ENCODE data around the gene TMPRSS5. TPM values are rescaled to one million over a fixed set of nuclear protein-coding genes. Genes with fewer than 3 reads are reported as not detected.
"Not testable (repeated sequence)": the region's sequence is repeated elsewhere in the genome, so short reads cannot be mapped to it uniquely, and the experiment has no call there.

The TMPRSS5 gene
- total RNA-seq, 1 experiment from 2014 or later, result 0.15 TPM

DNA sequence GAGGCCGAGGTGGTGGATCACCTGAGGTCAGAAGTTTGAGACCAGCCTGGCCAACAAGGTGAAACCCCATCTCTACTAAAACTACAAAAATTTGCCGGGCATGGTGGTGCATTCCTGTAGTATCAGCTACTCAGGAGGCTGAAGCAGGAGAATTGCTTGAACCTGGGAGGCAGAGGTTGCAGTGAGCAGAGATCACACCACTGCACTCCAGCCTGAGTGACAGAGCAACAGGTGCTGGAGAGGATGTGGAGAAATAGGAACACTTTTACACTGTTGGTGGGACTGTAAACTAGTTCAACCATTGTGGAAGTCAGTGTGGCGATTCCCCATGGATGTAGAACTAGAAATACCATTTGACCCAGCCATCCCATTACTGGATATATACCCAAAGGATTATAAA is 34.2 kb downstream of the TMPRSS5 start:
- DNase-seq (ENCODE audit: extremely low read depth, low read depth), result not testable (repeated sequence)

DNA sequence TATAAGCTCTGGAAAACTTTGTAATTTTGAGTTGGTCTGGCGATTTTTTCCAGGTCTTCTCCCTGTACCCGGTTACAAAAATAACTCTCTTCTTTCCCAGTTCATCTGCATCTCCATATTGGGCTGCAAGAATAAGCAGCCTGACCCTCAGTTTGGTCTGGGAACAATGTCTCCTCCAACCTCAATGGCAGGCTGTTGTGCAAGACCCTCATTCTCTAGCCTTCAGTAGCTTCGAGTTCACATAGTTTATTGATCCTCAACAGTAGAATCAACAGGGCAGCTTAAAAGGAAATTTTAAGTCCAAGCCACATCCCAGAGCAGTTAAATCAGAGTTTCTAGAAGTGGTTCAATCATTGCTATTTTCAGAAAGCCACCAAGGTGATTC is 35.3 kb downstream of the TMPRSS5 start:
- no peak for DNase-seq (ENCODE audit: extremely low read depth, low read depth)

DNA sequence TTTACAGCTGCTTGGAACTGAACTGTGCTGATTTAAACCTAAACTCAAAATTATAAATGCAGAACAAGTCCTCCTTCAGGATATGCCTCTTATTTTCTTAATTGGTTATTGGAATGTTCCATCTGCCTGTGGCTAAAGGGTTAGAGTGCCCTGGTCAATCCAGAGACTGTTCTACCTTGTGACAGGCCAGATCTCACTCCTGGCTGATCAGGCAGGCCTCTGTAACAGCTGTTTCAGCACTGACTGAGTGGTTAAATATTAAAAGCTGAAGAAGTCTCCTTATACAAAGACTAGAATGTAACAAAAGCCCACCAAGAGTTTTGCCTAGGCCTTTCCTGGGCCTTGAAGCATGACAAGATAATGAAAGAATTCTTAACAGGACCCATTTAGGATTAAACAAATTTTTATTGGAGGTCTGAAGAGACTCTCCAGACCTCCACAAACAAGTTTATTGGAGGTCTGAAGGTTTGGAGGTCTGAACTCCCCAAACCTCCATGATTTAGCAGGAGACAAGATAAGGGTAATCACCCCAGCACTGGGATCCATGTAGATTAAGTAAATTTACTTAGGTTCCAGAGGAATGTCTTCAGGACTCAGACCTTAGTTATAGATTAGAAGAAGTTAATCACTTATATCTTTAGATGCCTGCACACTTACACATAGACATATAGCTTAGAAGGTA is 35.8 kb downstream of the TMPRSS5 start:
- no peak for DNase-seq (ENCODE audit: extremely low read depth, low read depth)

DNA sequence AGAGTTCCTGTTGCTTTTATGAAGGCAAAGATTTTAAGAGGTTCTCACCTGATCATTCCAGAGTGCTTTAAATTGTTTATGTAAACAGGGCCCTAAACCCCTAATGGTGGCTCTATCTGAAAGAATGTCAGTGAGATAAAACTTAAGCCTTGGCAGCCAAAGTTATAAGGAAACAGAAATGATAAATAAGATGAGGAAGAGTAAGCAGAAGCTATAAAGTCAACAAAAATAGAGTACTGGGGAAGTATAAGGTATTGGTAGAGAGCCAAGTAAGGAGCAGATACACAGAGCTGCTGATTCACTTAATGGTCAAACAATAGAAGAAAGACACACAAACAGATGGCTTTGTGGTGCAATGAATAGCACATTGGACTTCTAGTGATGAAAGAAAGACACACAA is 37.9 kb downstream of the TMPRSS5 start:
- DNase-seq (ENCODE audit: extremely low read depth, low read depth), result no peak

DNA sequence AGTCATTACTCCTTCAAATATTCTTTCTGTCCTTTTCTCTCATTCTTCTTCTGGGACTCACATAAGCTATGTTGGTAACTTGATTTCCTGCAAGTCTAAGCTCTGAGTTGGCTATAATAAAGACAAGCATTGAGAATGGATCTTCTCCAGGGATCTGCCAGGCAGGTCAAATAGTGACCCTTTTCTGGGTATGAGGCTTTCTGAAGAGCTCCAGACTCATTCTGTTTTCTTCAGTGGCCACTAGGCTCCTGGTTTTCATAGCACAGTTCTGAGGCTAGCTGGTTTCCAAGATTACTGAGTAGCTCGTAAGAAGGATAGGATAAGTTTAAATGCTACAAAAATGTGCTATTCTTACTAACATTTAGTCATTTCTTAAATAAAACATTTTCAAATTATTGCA is 38.3 kb downstream of the TMPRSS5 start:
- no peak for DNase-seq (ENCODE audit: extremely low read depth, low read depth)

DNA sequence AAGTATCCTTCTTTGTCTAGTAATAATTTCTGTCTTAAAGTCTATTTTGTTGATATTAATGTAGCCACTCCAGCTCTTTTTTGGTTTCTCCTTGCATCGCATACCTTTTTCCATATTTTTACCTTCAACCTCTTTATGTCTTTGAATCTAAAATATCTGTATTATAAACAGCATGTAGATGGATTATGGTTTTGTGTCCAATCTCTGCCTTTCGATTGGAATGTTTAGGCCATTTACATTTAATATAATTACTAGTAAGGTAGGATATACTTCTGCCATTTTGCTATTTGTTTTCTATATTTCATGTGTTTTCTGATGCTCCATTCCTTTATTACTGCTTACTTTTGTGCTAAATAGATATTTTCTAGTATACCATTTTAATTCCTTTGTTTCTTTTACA is 39.5 kb downstream of the TMPRSS5 start:
- no peak for DNase-seq (ENCODE audit: extremely low read depth, low read depth)

DNA sequence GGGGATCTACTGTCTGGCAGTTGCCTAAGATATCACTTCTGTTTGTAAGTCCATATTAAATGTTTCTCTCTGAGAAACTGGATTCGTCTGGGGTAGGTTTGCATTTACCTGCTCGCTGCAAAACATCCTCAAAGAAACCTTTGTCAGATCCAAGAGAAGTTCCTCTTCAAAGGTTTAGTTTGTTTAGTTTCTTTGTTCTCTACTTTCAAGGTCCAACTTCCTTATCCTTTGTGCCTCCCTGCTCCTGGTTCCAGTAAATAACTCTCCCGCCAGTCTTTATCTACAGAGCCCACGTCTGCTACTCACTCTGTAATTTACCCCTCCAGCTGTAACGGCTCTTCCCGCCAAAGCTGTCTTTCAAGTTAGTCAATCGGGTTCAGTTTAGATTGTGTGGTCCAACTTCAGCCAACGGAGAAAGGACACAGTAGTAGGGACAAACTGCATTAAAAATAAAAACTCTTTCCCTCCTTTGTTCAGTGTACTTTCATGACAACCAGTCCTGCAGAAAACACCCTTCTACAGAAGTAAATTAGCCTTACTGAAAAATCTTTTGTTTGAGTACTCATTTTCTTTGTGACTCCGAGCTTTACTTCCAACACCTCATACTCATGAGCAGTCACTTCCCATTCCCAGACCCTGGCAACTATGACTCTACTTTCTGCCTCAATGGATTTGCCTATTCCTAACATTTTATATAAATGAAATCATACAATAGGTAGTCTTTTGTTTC is 41.0 kb downstream of the TMPRSS5 start:
- no peak for DNase-seq (ENCODE audit: extremely low read depth, low read depth)

DNA sequence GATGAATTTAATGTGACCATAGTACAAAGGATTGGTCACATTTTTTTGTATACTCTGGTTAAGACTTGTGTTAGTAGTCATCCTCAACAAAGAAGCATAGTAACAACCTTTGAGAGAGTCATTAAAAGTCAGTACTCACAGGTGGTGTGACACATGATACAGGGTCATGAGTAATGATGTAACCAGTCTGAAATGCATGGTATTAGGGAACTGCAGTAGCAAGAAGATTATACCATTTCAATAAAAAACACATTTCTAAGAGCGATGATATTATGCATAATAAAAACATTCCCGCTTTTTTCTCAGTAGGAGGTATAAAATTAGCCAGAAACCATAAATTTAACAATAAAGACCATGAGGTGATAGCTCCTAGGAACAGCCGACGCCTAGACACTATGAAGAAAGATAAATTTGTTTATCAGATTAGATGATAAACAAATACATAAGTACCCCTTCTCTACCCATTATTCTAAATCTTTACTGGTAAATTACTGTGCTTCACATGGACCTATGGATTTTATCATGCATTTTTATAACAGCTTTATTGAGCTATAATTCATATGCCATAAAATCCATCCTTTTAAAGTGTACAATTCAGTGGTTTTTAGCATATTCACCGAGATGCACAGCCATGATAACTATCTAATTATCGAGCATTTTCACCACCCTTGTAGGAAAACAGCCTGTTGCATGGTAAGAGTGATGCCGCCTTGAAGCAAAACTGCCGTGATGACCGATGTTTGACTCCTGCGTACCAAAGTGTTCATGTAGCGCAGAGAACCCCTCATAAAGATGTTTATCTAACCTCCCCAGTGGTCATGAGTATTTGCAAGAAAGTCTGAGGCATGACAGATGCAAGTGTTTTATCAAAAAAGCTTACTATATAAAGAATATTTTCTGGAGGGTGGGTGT is 41.8 kb downstream of the TMPRSS5 start:
- DNase-seq (ENCODE audit: extremely low read depth, low read depth), result no peak

DNA sequence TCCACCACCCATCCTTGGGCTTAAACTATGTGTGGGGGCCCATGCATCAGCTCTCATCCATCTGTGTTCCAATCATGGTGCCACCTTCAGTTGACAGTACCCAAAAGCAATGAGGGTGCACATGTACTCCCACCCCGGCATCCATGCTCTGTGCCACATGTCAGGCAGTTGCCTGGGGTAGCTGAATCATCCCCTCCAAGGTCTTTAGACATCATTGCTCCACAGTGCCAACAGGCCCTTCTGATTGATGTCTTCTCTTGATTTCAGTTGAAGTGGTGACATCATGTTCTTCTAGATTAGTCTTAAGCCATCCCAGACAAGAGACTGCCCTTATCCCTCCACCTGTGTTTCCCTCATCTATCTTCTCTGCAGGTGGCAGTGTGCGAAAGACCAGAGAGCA is 42.5 kb downstream of the TMPRSS5 start:
- DNase-seq (ENCODE audit: extremely low read depth, low read depth), result no peak

DNA sequence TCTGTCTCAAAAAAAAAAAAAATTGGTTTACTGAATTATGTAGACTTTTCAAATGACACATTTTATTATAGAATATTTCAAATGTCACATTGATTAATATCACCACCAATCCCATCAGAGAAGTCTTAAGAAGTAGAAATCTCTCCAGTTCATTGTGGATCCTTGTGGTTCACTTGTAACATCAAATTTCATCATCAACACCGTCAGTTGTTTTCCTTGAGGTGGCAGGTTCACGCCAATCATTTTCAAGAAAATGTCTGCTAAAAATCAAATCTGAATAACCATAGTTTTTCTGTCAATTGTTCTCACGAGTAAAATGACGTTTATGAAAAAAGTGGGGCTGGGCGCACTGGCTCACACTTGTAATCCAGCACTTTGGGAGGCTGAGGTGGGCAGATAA is 50.3 kb downstream of the TMPRSS5 start:
- no peak for DNase-seq (ENCODE audit: extremely low read depth, low read depth)

DNA sequence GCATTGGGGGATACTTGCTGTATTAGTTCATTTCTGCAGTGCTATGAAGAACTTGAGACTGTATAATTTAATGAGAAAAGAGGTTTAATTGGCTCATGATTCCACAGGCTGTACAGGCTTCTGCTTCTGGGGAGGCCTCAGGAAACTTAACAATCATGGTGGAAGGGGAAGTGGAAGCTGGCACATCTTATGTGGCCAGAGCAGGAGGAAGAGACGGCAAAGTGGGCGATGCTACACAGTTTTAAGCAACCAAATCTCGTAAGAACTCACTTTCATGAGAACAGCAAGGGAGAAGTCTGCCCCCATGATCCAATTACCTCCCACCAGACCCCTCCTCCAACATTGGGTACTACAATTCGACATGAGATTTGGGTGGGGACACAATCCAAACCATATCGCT is 55.1 kb downstream of the TMPRSS5 start:
- no peak for DNase-seq (ENCODE audit: extremely low read depth, low read depth)

DNA sequence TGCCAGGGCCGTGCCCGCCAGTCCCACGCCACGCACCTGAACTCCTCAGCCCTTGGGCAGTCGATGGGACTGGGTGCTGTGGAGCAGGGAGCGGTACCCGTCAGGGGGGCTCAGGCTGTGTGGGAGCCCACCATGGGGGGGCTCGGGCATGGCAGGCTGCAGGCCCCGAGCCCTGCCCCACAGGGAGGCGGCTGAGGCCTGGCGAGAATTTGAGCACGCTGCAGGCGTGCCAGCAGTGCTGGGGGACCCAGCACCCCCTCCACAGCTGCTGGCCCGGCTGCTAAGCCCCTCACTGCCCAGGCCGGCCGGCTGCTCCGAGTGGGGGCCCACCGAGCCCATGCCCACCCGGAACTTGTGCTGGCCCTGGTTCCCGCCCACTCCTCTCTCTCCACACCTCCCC is 56.8 kb downstream of the TMPRSS5 start:
- no peak for DNase-seq (ENCODE audit: extremely low read depth, low read depth)

DNA sequence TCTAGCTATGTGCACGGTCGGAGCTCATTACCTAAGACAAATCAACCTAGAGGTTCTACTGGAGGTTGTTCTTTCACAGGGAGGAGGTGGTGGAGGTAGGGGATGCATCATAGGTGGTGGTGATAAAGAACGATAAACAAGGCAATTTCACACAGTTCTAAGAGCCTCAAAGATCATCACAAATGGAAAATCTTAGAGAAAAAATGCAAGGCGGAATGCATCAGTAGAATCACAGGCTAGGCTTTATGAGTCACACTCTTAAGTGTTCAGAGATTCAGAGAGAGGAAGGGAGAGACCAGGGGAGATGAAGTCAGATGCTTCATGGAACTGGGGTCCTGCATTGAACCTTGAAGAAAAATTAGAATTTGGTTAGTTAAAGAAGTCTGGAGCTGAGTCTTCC is 58.3 kb downstream of the TMPRSS5 start:
- no peak for DNase-seq (ENCODE audit: extremely low read depth, low read depth)

DNA sequence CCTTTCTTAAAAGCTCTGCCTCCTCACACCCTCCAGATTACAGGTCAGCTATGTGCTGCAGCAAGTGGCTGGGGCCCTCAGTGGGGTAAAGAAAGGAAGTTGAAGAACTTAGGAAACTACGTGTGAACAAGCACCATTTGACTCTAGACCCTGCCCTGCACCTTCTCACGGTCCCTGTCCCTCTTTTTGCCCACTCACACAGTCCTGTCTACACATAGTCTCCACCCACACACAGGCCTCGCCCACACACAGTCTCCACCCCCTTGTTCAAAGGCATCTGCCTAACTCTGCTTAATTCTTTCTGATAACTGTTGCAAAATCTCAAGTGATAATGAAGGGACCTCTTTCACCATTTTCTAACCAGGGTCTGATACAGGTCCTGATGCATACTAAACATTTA is 59.0 kb downstream of the TMPRSS5 start:
- DNase-seq (ENCODE audit: extremely low read depth, low read depth), result no peak

DNA sequence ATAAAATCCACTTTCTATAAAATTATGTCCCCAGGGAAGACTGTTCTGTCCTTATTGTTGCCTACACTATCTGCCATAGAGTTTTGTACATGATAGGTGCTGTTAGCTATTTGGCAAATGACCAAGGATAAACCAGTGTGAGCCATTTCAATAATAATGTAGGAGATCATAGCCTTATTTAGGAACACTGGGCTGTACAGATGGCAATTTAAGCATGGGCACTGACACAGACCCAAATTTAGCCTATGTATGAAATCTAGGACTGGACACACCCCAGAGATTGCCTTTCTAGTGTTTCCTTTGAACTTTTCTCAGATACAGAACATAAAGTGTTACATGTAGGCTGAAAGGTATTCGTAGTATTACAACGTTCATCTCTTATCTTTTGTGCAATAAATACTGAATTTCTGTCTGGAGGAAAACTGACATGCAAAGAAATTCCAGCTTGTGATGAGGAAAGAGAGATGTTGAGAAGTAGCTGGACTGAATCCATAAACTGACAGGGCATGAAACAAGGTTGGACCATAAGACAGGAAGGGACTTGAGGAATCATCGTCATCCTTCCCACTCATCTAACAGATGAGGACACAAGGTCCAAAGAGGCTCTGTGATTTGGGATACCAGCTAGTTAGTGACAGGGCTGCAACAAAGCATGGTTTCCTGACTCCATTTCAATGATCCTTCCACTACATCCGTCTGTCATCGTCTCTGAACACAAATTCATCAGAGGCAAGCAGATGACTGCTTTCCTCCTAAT is 60.3 kb downstream of the TMPRSS5 start:
- DNase-seq (ENCODE audit: extremely low read depth, low read depth), result no peak

DNA sequence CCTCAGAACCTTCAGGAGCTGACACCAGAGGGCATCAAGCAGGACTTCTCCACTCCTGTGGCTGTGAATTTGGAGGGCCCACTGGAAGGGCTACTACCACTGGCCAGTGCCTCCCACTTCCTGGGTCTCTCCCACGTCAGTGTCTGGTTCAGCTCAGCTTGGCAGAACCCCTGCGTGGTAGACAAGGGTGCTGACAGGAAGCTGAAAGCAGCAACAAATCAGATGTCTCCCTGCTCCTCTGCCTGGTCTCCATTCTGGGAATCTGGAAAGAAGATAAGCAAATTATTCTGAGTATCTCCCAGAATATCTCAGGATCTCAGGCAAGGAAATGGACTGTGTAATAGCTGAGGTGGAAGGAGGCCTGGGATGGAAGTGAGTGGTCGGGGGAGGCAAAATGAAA is 61.5 kb downstream of the TMPRSS5 start:
- no peak for DNase-seq (ENCODE audit: extremely low read depth, low read depth)

DNA sequence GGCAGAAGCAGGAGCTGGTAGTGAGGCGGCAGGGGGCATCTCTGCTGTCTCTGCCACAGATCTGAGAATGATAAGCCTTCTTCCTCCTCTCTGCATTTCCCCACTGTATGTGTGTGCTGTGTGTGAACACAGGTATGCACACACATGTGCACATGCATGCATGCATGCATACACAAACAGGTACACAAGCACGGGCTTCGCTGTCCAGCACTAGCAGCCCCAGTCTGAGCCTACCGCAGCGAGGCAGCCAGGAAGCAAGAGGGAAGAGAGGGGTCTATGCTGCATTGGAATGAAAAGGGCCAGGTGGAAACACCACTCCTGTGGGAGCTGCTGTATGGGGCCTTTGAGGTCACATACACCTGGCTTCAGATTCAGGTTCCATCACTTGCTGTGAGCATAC is 62.4 kb downstream of the TMPRSS5 start:
- no peak for DNase-seq (ENCODE audit: extremely low read depth, low read depth)

DNA sequence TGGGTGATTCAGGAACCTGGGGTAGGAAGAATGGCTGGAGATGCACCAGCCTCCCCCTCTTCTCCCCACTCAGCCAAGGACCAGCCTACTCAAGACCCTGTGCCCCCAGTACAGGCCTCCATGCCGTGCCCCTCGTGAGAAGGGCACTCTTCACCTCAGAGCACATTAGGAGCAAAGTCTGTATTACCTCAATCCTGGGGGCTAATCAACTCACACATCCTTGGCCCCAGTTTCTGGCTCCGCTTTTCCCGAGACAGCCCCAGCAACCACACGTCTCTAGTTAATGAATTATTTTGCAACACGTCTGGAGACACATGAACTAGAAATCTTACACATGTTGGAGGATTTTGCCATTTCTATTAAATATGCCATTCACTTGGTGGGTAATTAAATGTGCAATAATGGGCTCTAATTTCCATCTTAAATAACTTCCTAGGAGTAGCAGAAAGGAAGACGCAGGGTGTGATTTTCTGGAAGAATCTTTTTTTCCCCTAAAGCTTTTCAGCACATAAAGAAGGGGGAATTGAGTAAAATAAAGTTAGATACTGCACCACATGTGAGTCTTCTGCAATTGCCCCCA is 63.0 kb downstream of the TMPRSS5 start:
- no peak for DNase-seq (ENCODE audit: extremely low read depth, low read depth)

DNA sequence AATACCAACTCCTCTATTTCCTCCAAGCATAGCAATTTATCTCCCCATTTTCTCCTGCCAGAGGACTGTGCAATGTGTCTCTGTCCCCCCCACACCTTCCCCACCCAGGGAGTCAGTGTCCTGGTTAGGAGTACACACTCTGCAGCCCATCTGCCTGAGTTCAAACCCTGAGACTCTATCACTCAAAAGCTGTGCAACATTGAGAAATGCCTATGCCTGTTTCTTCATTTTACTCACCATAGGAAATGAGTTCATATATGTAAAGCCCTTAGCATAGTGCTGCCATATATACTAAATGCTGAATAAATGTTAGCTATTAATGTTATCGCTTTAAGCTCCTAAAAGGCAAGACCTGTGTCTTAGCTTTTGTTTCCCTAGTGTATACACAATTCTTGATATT is 64.0 kb downstream of the TMPRSS5 start:
- DNase-seq (ENCODE audit: extremely low read depth, low read depth), result no peak

DNA sequence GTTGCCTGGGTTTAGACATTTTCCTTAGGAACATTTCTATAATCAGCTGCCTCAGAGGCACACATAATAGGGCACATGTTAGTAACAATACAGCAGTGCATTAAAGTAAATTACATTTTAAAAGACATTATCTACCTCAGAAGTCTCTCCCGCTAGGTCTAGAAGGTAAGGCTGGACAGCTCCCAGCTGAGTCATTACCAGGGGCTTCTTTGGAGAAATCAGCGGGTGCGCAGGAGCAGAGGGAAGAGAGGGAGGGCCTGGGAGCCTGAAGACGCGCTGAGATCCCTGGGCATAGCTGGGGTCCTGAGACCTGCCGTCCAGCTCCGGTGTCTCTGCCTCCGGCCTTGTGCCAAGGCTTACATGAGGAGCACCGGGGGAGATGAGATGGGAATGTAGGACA is 67.7 kb downstream of the TMPRSS5 start:
- DNase-seq (ENCODE audit: extremely low read depth, low read depth), result no peak
